EL (cell line): ENCODE measurements around the gene CLRN1.
"Not testable (repeated sequence)": the region's sequence is repeated elsewhere in the genome, so short reads cannot be mapped to it uniquely, and the experiment has no call there.

Source experiments
- DNase-seq: peaks from one replicate; pipeline ENCODE4 v3.0.0-alpha.2; 2016

CLRN1 gene

GRCh38 chr3:150972366-150973071 lies at the start of gene CLRN1:
Gene CLRN1, minus strand, starts transcription at chr3:150972727. Its CDS starts 19 bp downstream, at chr3:150972708.
- DNase-seq = no peak

- DNase-seq = peak; percentile 21
Observed at GRCh38 chr3:151016478-151016795, 43.9 kb upstream of the CLRN1 start.

- peak; percentile 8 for DNase-seq
Observed at GRCh38 chr3:151015767-151016477, 43.4 kb upstream of the CLRN1 start.

- no peak for DNase-seq
Observed at GRCh38 chr3:151015181-151015580, 42.7 kb upstream of the CLRN1 start.

GRCh38 chr3:151014501-151015018 lies 42.0 kb upstream of the CLRN1 start:
- no peak for DNase-seq

GRCh38 chr3:151012753-151013152 lies 40.2 kb upstream of the CLRN1 start:
- DNase-seq = no peak

- peak; percentile 31 for DNase-seq
Observed at GRCh38 chr3:151011427-151011826, 38.9 kb upstream of the CLRN1 start.

- no peak for DNase-seq
Observed at GRCh38 chr3:151009981-151010380, 37.5 kb upstream of the CLRN1 start.

- no peak for DNase-seq
Observed at GRCh38 chr3:151009430-151009829, 36.9 kb upstream of the CLRN1 start.

GRCh38 chr3:151008699-151009098 lies 36.2 kb upstream of the CLRN1 start:
- DNase-seq = peak; percentile 42

GRCh38 chr3:151003768-151004134 lies 31.2 kb upstream of the CLRN1 start:
- no peak for DNase-seq

GRCh38 chr3:151003029-151003767 lies 30.7 kb upstream of the CLRN1 start:
- peak; percentile 4 for DNase-seq

GRCh38 chr3:151002003-151002981 lies 29.8 kb upstream of the CLRN1 start:
- no peak for DNase-seq

GRCh38 chr3:150998996-150999395 lies 26.5 kb upstream of the CLRN1 start:
- no peak for DNase-seq

- DNase-seq = no peak
Observed at GRCh38 chr3:150996731-150997130, 24.2 kb upstream of the CLRN1 start.

- DNase-seq = no peak
Observed at GRCh38 chr3:150995510-150995909, 23.0 kb upstream of the CLRN1 start.

- no peak for DNase-seq
Observed at GRCh38 chr3:150989208-150989607, 16.7 kb upstream of the CLRN1 start.

GRCh38 chr3:150988395-150988794 lies 15.9 kb upstream of the CLRN1 start:
- not testable (repeated sequence) for DNase-seq

- DNase-seq = no peak
Observed at GRCh38 chr3:150985711-150986110, 13.2 kb upstream of the CLRN1 start.

GRCh38 chr3:150984066-150984465 lies 11.5 kb upstream of the CLRN1 start:
- no peak for DNase-seq

- DNase-seq = no peak
Observed at GRCh38 chr3:150978566-150979148, 6.1 kb upstream of the CLRN1 start.

- DNase-seq = no peak
Observed at GRCh38 chr3:150975992-150976368, 3.5 kb upstream of the CLRN1 start.
